Nephron progenitor cell (in vitro differentiated cells): Measurements from ENCODE around the gene PEX14.

ENCODE experiments used
- DNase-seq: peaks from one replicate; pipeline ENCODE4 v3.0.0; 2021
- H3K27ac Mint-ChIP-seq: 2 replicates; pipeline ENCODE4 v1.8.0; 2021; ENCODE audit warnings: mild to moderate bottlenecking, moderate library complexity, mixed read lengths
- H3K27me3 Mint-ChIP-seq: 2 replicates; pipeline ENCODE4 v1.8.0; 2021; ENCODE audit warnings: mild to moderate bottlenecking, low read depth, mixed read lengths; ENCODE audit not compliant: poor library complexity
- H3K36me3 Mint-ChIP-seq: 2 replicates; pipeline ENCODE4 v1.8.0; 2021; ENCODE audit warnings: low read depth, mixed read lengths
- H3K4me1 Mint-ChIP-seq: 2 replicates; pipeline ENCODE4 v1.8.0; 2021; ENCODE audit warnings: mixed read lengths
- H3K4me3 Mint-ChIP-seq: 2 replicates; pipeline ENCODE4 v1.8.0; 2021; ENCODE audit warnings: mild to moderate bottlenecking, moderate library complexity, mixed read lengths
- H3K9me3 Mint-ChIP-seq: 2 replicates; pipeline ENCODE4 v1.8.0; 2021; ENCODE audit warnings: mild to moderate bottlenecking, moderate library complexity, mixed read lengths
- TF ChIP-seq, protein P1 (sequence below): fragments of 200-600 bp; sonication (generic); IDR thresholded peaks from 2 replicates; pipeline ENCODE4 v1.5.0; 2021; ENCODE audit warnings: antibody characterized with exemption

PEX14 gene

DNA sequence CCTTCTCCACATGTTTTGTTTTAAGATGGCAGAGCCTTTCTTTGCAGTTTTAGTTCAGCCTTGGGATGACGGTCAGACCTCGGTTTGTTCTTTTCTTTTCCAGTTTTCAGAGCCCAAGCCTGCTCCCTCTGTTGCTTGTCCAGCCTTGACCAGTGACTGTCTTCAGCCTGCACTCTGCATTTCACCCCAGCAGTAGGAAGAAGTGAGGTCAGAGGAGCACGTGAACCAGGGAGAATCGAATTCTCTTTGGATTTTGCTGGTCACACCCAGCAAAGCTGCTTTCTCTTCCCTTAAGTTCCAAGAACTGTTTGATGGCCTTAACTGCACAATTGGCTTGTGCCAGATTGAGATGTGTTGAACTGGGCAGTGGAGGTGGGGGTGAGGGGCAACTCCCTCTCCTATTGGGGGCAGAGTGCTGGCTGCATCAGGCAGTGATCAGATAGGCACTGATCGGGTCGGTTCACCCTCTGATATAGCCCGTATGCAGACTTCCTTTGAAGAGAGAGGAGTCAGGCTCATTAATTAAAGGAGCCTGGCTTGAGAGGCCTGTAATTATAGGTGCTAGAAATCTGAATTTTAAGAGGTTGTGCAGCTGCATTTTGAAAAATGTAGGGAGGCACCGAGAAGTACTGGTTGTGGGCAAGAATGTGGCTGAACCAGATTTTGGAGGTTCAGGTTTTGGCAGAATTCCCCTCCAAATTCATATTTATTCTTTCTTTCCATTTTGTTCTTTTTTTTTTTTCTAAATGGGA is 42.4 kb downstream of the PEX14 start:
- peaks cover 16% of the 10 kb centered on the region for H3K27me3 Mint-ChIP-seq
- TF ChIP-seq, protein P1, sequence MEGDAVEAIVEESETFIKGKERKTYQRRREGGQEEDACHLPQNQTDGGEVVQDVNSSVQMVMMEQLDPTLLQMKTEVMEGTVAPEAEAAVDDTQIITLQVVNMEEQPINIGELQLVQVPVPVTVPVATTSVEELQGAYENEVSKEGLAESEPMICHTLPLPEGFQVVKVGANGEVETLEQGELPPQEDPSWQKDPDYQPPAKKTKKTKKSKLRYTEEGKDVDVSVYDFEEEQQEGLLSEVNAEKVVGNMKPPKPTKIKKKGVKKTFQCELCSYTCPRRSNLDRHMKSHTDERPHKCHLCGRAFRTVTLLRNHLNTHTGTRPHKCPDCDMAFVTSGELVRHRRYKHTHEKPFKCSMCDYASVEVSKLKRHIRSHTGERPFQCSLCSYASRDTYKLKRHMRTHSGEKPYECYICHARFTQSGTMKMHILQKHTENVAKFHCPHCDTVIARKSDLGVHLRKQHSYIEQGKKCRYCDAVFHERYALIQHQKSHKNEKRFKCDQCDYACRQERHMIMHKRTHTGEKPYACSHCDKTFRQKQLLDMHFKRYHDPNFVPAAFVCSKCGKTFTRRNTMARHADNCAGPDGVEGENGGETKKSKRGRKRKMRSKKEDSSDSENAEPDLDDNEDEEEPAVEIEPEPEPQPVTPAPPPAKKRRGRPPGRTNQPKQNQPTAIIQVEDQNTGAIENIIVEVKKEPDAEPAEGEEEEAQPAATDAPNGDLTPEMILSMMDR = no peak
- H3K9me3 Mint-ChIP-seq = no peaks in the 10 kb centered on the region
- H3K27ac Mint-ChIP-seq = peak overlapping the region; percentile 54
- H3K4me1 Mint-ChIP-seq = peaks cover 72% of the 10 kb centered on the region
- peaks cover 10% of the 10 kb centered on the region for H3K36me3 Mint-ChIP-seq
- H3K4me3 Mint-ChIP-seq = peak overlapping the region; percentile 41
- DNase-seq = no peak

DNA sequence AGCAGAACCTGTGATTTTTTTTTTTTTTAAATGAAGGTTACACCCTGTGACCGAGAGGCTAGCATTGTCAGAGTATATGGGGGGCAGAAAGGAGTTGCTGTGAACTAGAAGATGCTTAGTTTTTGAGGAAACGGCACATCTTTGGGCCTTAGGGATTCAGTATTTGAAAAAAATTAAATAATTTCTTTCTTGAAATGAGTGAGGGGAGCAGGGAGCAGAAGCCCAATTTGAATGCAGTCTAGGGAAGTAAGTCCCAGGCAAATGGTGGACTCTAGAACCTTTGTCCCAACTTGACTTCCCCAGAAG is 42.9 kb downstream of the PEX14 start:
- Mint-ChIP-seq H3K27ac (no peak overlapping the region), H3K4me3 (no peak overlapping the region), H3K4me1 (peaks cover 69% of the 10 kb centered on the region), H3K36me3 (peaks cover 10% of the 10 kb centered on the region), H3K9me3 (no peaks in the 10 kb centered on the region), H3K27me3 (peaks cover 16% of the 10 kb centered on the region)
- TF ChIP-seq, protein P1 = no peak
- no peak for DNase-seq

DNA sequence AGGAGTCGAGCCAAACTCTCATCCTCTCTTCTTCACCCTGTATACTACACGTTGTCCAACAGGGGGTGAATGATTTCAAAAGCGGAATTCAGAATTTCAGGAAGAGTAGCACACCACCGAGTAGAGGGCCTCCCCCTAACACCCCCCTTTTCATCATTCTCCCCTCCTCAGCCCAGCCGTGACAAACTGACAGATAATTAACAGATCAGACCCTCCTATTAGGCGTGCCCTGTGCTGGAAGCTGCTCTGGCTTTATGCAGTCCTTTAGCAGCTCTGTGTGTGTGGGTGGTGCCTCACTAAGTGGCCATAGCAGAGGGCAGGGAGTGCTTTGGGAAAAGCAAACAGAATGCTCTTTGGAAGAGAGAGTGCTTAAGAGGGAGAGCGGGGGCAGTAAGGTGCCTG is 44.3 kb downstream of the PEX14 start:
- DNase-seq = no peak
- Mint-ChIP-seq H3K36me3 (peaks cover 10% of the 10 kb centered on the region), H3K27me3 (peaks cover 16% of the 10 kb centered on the region), H3K4me3 (peak overlapping the region; percentile 1), H3K9me3 (no peaks in the 10 kb centered on the region), H3K27ac (no peak overlapping the region), H3K4me1 (peaks cover 55% of the 10 kb centered on the region)
- TF ChIP-seq, protein P1 = no peak

DNA sequence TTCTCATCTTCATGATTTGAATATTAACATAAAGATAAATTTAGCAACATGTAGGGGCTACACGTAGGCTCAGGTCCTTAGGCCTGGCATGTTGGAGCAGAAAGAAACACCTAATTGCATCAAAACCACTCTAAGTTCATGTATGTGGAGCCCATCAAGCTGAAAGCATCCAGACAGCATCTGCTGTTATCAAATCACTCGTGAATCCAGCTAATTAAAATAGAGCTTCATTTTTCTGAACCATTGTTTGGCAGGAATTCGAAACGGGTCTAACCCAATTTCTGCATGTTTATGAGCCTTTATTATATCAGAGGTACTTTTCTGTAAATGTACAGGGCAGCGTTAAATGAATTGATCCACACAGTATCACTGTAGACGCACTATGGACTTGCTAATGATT is 45.7 kb downstream of the PEX14 start:
- Mint-ChIP-seq H3K4me1 (peaks cover 44% of the 10 kb centered on the region), H3K4me3 (no peak overlapping the region), H3K9me3 (no peaks in the 10 kb centered on the region), H3K36me3 (peaks cover 10% of the 10 kb centered on the region), H3K27me3 (peaks cover 16% of the 10 kb centered on the region), H3K27ac (no peak overlapping the region)
- TF ChIP-seq, protein P1 = no peak
- DNase-seq = no peak

DNA sequence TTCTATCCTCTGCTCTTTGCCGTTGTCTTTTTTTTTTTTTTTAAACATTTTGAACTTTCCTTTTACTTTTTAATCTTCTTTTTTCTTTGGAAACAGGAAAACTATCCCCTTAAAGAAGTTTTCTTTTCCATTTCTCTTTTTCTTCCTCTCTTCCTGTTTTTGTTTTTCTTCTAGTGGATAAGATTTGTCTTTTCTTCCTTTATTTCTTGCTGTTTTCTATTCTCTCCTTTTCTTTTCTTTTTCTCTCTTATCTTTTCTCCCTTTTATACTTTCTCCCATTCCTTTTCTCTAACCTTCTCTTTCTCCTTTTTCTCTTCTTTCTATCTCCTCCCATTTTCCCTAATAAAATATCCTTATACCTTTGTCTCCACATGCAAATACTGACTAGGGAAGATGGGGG is 46.2 kb downstream of the PEX14 start:
- DNase-seq = no peak
- Mint-ChIP-seq H3K36me3 (peaks cover 10% of the 10 kb centered on the region), H3K27ac (no peak overlapping the region), H3K9me3 (no peaks in the 10 kb centered on the region), H3K4me3 (no peak overlapping the region), H3K27me3 (peaks cover 16% of the 10 kb centered on the region), H3K4me1 (peaks cover 39% of the 10 kb centered on the region)
- TF ChIP-seq, protein P1 = no peak

DNA sequence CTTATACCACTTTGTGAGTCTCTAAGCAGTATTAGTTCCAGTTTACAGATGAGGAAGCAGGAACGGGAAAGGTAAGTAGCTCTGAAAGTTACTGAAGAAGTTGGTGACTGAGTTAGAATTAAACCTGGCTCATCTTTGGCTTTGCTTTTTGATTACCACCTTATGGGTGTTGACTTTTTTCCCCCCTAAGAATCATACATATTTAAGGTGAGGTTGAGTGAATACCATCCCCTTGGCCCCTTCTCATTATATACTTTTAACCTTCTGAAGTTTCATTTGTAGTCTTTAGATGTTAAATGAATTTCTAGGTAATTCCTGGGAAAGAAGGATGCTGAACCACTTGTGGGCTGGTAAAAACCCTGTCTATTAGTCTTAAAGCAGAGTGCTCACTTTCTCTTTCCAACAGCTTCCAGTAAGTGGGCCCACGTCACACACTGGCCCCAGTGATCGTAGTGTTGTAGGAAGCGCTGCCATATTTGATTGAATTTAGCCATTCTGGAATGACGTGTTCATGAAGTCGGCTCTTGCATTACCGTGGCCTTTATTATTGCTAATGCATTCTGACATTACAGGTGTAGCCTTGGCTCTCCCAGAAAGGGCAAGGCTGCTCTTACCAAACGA is 46.9 kb downstream of the PEX14 start:
- TF ChIP-seq, protein P1 = no peak
- H3K9me3 Mint-ChIP-seq = no peaks in the 10 kb centered on the region
- no peak overlapping the region for H3K4me3 Mint-ChIP-seq
- H3K27me3 Mint-ChIP-seq = peaks cover 15% of the 10 kb centered on the region
- H3K27ac Mint-ChIP-seq = no peak overlapping the region
- DNase-seq = no peak
- H3K36me3 Mint-ChIP-seq = peaks cover 10% of the 10 kb centered on the region
- H3K4me1 Mint-ChIP-seq = peaks cover 32% of the 10 kb centered on the region
